B cell (primary cell): ENCODE results near the gene ASCL2. TPM values are rescaled to one million over a fixed set of nuclear protein-coding genes. Genes with fewer than 3 reads are reported as not detected.
"Not testable (repeated sequence)": the region's sequence is repeated elsewhere in the genome, so short reads cannot be mapped to it uniquely, and the experiment has no call there.

Experiments used
- ATAC-seq: fragments of 200-7000 bp; cut with Tn5 transposase; one replicate; pipeline ENCODE4 v1.10.0; 2021; ENCODE audit warnings: low read depth, mild to moderate bottlenecking, moderate number of reproducible peaks, moderate library complexity
- CTCF ChIA-PET: fragments of 350-600 bp; sonication (Branson Sonifier 250); formaldehyde crosslinking; loops from one replicate; lab custom pipeline; 2021; ENCODE audit warnings: antibody characterized with exemption, inconsistent platforms; lab: Charles Lee
- POLR2A ChIA-PET: fragments of 350-600 bp; sonication (Branson Sonifier 250); formaldehyde crosslinking; loops from one replicate; lab custom pipeline; 2021; ENCODE audit warnings: antibody characterized with exemption; lab: Charles Lee
- DNase-seq: peaks from one replicate; pipeline ENCODE4 v3.0.0; 2013
- H2AFZ ChIP-seq: 2 replicates; pipeline ENCODE4 v1.6.1; 2012; ENCODE audit warnings: mild to moderate bottlenecking, low read depth, low read length; ENCODE audit not compliant: insufficient read depth, poor library complexity, severe bottlenecking
- H3K27ac ChIP-seq, 2 donors: 1 replicate in 1 of 2; 2 replicates in 1 of 2; pipeline ENCODE4 v1.5.1; 2012 to 2013; ENCODE audit warnings: low read length in 2 of 2, mild to moderate bottlenecking in 2 of 2, moderate library complexity in 1 of 2
- H3K27me3 ChIP-seq, 4 experiments: fragments of 200-600 bp in 1 of 4; sonication (generic) in 1 of 4; replicated peaks in 1 of 4; 1 replicate in 2 of 4; 2 replicates in 2 of 4; pipeline versions ENCODE4 v1.6.1 to v1.7.0; 2013 to 2016; ENCODE audit warnings: low read length in 3 of 4, mild to moderate bottlenecking in 2 of 4, mixed read lengths in 1 of 4, moderate library complexity in 1 of 4; ENCODE audit not compliant: insufficient read depth in 4 of 4, control insufficient read depth in 3 of 4; ENCODE audit errors: control extremely low read depth in 1 of 4
- H3K36me3 ChIP-seq, 2 experiments: replicated peaks in 1 of 2; 1 replicate in 1 of 2; 2 replicates in 1 of 2; pipeline versions ENCODE4 v1.6.1 to v1.7.1; 2013; ENCODE audit warnings: low read length in 1 of 2; ENCODE audit not compliant: insufficient read depth in 2 of 2, control insufficient read depth in 1 of 2; ENCODE audit errors: control extremely low read depth in 1 of 2, extremely low read depth in 1 of 2
- H3K4me1 ChIP-seq, 2 donors: fragments of 200-600 bp in 1 of 2; sonication (generic) in 1 of 2; 1 replicate in 1 of 2; 2 replicates in 1 of 2; pipeline versions ENCODE4 v1.5.1 to v1.6.1; 2013 to 2017; ENCODE audit warnings: low read length in 2 of 2; ENCODE audit not compliant: control insufficient read depth in 2 of 2, insufficient read depth in 2 of 2
- H3K4me2 ChIP-seq: replicated peaks from 2 replicates; pipeline ENCODE3; 2012; ENCODE audit warnings: mild to moderate bottlenecking, low read depth, low read length; ENCODE audit not compliant: poor library complexity, severe bottlenecking
- H3K4me3 ChIP-seq, 5 experiments: fragments of 200-600 bp in 1 of 5; sonication (generic) in 1 of 5; 1 replicate in 3 of 5; 2 replicates in 2 of 5; pipeline versions ENCODE4 v1.5.1 to v1.7.0; 2011 to 2016; ENCODE audit warnings: low read length in 4 of 5, mild to moderate bottlenecking in 4 of 5, low read depth in 2 of 5, control low read depth in 1 of 5, moderate library complexity in 1 of 5; ENCODE audit not compliant: insufficient read depth in 1 of 5; ENCODE audit errors: control extremely low read depth in 1 of 5, extremely low read depth in 1 of 5
- H3K79me2 ChIP-seq: fragments of 200-600 bp; sonication (generic); one replicate; pipeline ENCODE4 v1.6.0; 2016; ENCODE audit warnings: low read length; ENCODE audit not compliant: control insufficient read depth, insufficient read depth
- H3K9ac ChIP-seq: fragments of 200-600 bp; sonication (generic); 2 replicates; pipeline ENCODE4 v1.6.1; 2017; ENCODE audit warnings: mild to moderate bottlenecking, low read length, moderate library complexity
- H3K9me3 ChIP-seq, 3 donors: one replicate each; pipeline versions ENCODE4 v1.6.1 to v1.7.1; 2013; ENCODE audit warnings: low read length in 2 of 3; ENCODE audit not compliant: control insufficient read depth in 2 of 3, insufficient read depth in 1 of 3; ENCODE audit errors: control extremely low read depth in 1 of 3
- H4K20me1 ChIP-seq: 2 replicates; pipeline ENCODE4 v1.6.0; 2012; ENCODE audit warnings: mild to moderate bottlenecking, low read length; ENCODE audit not compliant: insufficient read depth, control insufficient read depth, poor library complexity, severe bottlenecking
- H3K27ac Mint-ChIP-seq: one replicate; pipeline ENCODE4 v1.8.0; 2021; ENCODE audit warnings: mixed read lengths
- H3K27me3 Mint-ChIP-seq: one replicate; pipeline ENCODE4 v1.8.0; 2021; ENCODE audit warnings: mixed read lengths
- H3K4me1 Mint-ChIP-seq: one replicate; pipeline ENCODE4 v1.8.0; 2021; ENCODE audit warnings: mixed read lengths
- H3K4me3 Mint-ChIP-seq: one replicate; pipeline ENCODE4 v1.8.0; 2021; ENCODE audit warnings: mixed read lengths
- H3K9me3 Mint-ChIP-seq: one replicate; pipeline ENCODE4 v1.8.0; 2022; ENCODE audit warnings: mixed read lengths; ENCODE audit not compliant: insufficient read depth
- EZH2 ChIP-seq: IDR thresholded peaks from 2 replicates; pipeline ENCODE4 v1.6.1; 2012; ENCODE audit warnings: borderline replicate concordance, low read depth, mild to moderate bottlenecking, moderate library complexity, low read length; ENCODE audit not compliant: insufficient read depth, poor library complexity, severe bottlenecking
- WGBS: methylation state at CpG from one replicate; pipeline ENCODE4 v1.1.5; 2013; ENCODE audit warnings: missing lambda C conversion rate; ENCODE audit not compliant: insufficient coverage; 5-methylcytosine and 5-hydroxymethylcytosine counted together
- intact Hi-C: fragments of 100-400 bp; cut with micrococcal nuclease; formaldehyde crosslinking; loops from one replicate; pipeline ENCODE4 v1.10.0; 2022
- polyA plus RNA-seq: library from polyadenylated mRNA; depleted of rRNA; stranded (reverse); fragments of >200 nt; gene quantifications from 2 replicates; pipeline ENCODE4 v1.2.3, GENCODE V29; 2012
- total RNA-seq, 2 donors: library from RNA; stranded (reverse); fragments of 120-200 nt in 1 of 2; gene quantifications; 1 replicate in 1 of 2; 2 replicates in 1 of 2; pipeline versions ENCODE4 v1.2.3 to v1.2.4, GENCODE V29; 2013 to 2022
- TF ChIP-seq, protein P1 (sequence below): fragments of 200-600 bp; IDR thresholded peaks from one replicate; pipeline ENCODE4 v1.8.0; 2022; ENCODE audit warnings: antibody characterized with exemption, mild to moderate bottlenecking

ASCL2 gene
- total and polyA plus RNA-seq, 2 donors (not counting 1 experiment from before 2014, with no cell fraction given): 2.1 to 2.2 TPM

DNA sequence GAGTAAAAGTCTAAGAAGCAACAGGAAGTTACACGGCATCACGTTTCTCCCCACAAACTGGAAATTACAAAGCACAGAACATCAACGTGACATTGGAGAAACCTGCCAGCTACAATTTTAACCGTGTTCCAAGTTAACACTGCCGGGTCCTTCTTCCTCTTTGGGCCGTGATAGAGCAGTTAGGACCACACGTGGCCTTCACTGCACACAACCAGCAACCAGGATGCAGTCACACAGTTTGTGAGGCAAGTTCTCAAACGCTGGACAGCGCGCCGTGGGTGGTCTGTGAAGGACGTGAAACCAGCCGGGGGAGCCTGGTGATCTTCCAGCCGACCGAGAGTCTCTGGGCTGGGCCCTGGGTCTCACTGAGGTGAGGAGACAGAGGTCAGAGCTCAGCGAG is 16.7 kb upstream of the ASCL2 start:
- CTCF ChIA-PET: interaction anchor here (1.2 kb wide), 1 partner anchor 12 kb away, joined by 4 read pairs; no protein-coding TSS in a partner anchor
- H3K4me1 ChIP-seq: no peaks in the 10 kb centered on the region
- Mint-ChIP-seq H3K4me3 (no peak overlapping the region), H3K27ac (no peak overlapping the region), H3K4me1 (no peaks in the 10 kb centered on the region), H3K9me3 (no peaks in the 10 kb centered on the region), H3K27me3 (peaks cover 12% of the 10 kb centered on the region)
- no peaks in the 10 kb centered on the region for H4K20me1 ChIP-seq
- DNase-seq: no peak
- ATAC-seq: no peak
- H3K27me3 ChIP-seq: peaks cover 0 to 7% (median 2%) of the 10 kb centered on the region in 4 experiments
- intact Hi-C loops: no loop called here
- WGBS: 54% methylated on average over 16 of the region's 16 CpGs
- H3K4me2 ChIP-seq: no peak overlapping the region
- no peak overlapping the region for H3K27ac ChIP-seq
- H3K9ac ChIP-seq: no peak overlapping the region
- no peaks in the 10 kb centered on the region for H3K36me3 ChIP-seq
- H3K4me3 ChIP-seq: no peak overlapping the region
- H3K79me2 ChIP-seq: no peaks in the 10 kb centered on the region
- H2AFZ ChIP-seq: no peak overlapping the region
- TF ChIP-seq, protein P1, sequence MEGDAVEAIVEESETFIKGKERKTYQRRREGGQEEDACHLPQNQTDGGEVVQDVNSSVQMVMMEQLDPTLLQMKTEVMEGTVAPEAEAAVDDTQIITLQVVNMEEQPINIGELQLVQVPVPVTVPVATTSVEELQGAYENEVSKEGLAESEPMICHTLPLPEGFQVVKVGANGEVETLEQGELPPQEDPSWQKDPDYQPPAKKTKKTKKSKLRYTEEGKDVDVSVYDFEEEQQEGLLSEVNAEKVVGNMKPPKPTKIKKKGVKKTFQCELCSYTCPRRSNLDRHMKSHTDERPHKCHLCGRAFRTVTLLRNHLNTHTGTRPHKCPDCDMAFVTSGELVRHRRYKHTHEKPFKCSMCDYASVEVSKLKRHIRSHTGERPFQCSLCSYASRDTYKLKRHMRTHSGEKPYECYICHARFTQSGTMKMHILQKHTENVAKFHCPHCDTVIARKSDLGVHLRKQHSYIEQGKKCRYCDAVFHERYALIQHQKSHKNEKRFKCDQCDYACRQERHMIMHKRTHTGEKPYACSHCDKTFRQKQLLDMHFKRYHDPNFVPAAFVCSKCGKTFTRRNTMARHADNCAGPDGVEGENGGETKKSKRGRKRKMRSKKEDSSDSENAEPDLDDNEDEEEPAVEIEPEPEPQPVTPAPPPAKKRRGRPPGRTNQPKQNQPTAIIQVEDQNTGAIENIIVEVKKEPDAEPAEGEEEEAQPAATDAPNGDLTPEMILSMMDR: no peak
- no peak for TF ChIP-seq EZH2
- POLR2A ChIA-PET: no interaction called here
- H3K9me3 ChIP-seq: peaks cover 0 to 5% (median 3%) of the 10 kb centered on the region in 3 donors

DNA sequence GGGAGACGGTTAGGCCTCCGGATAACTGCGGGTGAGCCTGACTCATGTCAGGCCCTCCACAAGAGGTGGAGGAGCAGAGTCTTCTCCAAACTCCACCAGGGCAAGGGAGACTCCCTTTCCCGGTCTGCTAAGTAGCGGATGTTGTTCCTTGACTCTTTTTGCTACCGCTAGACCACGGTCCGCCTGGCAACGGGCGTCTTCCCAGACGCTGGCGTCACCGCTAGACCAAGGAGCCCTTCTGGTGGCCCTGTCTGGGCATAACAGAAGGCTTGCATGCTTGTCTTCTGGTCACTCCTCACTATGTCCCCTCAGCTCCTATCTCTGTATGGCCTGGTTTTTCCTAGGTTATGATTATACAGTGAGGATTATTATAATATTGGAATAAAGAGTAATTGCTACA is 16.0 kb upstream of the ASCL2 start:
- CTCF ChIA-PET: not testable (repeated sequence)

More for the DNA sequence above, 16.0 kb upstream of the ASCL2 start:
- H3K4me3 Mint-ChIP-seq, H3K27me3 ChIP-seq, H3K4me2 ChIP-seq, H3K4me3 ChIP-seq, H3K27ac Mint-ChIP-seq, H3K4me1 Mint-ChIP-seq, H4K20me1 ChIP-seq, ATAC-seq, H3K9ac ChIP-seq, DNase-seq, H3K4me1 ChIP-seq, H3K9me3 Mint-ChIP-seq, H3K9me3 ChIP-seq, H3K27ac ChIP-seq, POLR2A ChIA-PET, intact Hi-C loops, H3K79me2 ChIP-seq, H3K36me3 ChIP-seq, H2AFZ ChIP-seq: not testable (repeated sequence)
- WGBS: 99% methylated on average over 10 of the region's 13 CpGs
- peaks cover 12% of the 10 kb centered on the region for H3K27me3 Mint-ChIP-seq
